HEK293 (cell line): ENCODE data around the gene BOK.
A peak's percentile ranks its signal among the peaks of the same experiment; 100 is the strongest.

Source experiments
- CTCF ChIA-PET: fragments of 350-600 bp; formaldehyde crosslinking; extraction: SDS; loops from one replicate; lab custom pipeline; 2021; ENCODE audit warnings: antibody characterized with exemption; lab: Yijun Ruan, JAX
- POLR2A ChIA-PET: fragments of 300-600 bp; formaldehyde crosslinking; extraction: SDS; loops from one replicate; lab custom pipeline; 2020; ENCODE audit warnings: antibody characterized with exemption, inconsistent platforms; lab: Yijun Ruan, JAX
- H3K27ac ChIP-seq: fragments of 200-500 bp; sonication (Bioruptor generic); 2 replicates; pipeline ENCODE4 v1.5.1; 2014; ENCODE audit warnings: low read depth, low read length, control low read depth, inconsistent platforms; ENCODE audit errors: extremely low read depth
- H3K36me3 ChIP-seq, 2 experiments: fragments of 200-500 bp in 1 of 2; sonication (Bioruptor generic) in 1 of 2; 1 replicate in 1 of 2; 2 replicates in 1 of 2; pipeline ENCODE4 v1.5.1; 2014 to 2017; ENCODE audit warnings: inconsistent platforms in 2 of 2, low read length in 2 of 2; ENCODE audit not compliant: control insufficient read depth in 2 of 2, insufficient read depth in 1 of 2
- H3K4me1 ChIP-seq: fragments of 200-500 bp; sonication (Bioruptor generic); 2 replicates; pipeline ENCODE4 v1.5.1; 2014; ENCODE audit warnings: mild to moderate bottlenecking, low read length, inconsistent platforms; ENCODE audit not compliant: control insufficient read depth, insufficient read depth
- H3K4me3 ChIP-seq: 2 replicates; pipeline ENCODE4 v1.5.1; 2011; ENCODE audit warnings: low read depth, mild to moderate bottlenecking, control low read depth, low read length, moderate library complexity
- H3K9me3 ChIP-seq: fragments of 200-500 bp; sonication (Bioruptor generic); 2 replicates; pipeline ENCODE4 v1.5.1; 2014; ENCODE audit warnings: low read depth, low read length, inconsistent platforms; ENCODE audit not compliant: control insufficient read depth, insufficient read depth
- EGR2 ChIP-seq: fragments of 450-650 bp; formaldehyde crosslinking; IDR thresholded peaks from 2 replicates; pipeline ENCODE4 v1.5.1; 2016; ENCODE audit warnings: low read depth, missing biosample characterization, missing genetic modification characterization
- REPIN1 ChIP-seq: fragments of 450-650 bp; formaldehyde crosslinking; IDR thresholded peaks from 2 replicates; pipeline ENCODE4 v1.5.1; 2017; ENCODE audit warnings: missing biosample characterization, missing genetic modification characterization, low read depth
- SETDB1 ChIP-seq: IDR thresholded peaks from one replicate; pipeline ENCODE4 v1.6.1; 2017; ENCODE audit warnings: mild to moderate bottlenecking, low read length, moderate library complexity, mixed read lengths; ENCODE audit not compliant: insufficient read length
- SP2 ChIP-seq: fragments of 450-650 bp; formaldehyde crosslinking; IDR thresholded peaks from 2 replicates; pipeline ENCODE4 v1.5.1; 2016; ENCODE audit warnings: missing biosample characterization, missing genetic modification characterization
- YY2 ChIP-seq: fragments of 450-650 bp; formaldehyde crosslinking; IDR thresholded peaks from 2 replicates; pipeline ENCODE4 v1.5.1; 2016; ENCODE audit warnings: missing biosample characterization, missing genetic modification characterization
- ZBTB7A ChIP-seq: fragments of 450-650 bp; formaldehyde crosslinking; IDR thresholded peaks from 2 replicates; pipeline ENCODE4 v1.5.1; 2016; ENCODE audit warnings: low read depth, missing biosample characterization, missing genetic modification characterization
- ZFHX2 ChIP-seq: fragments of 450-650 bp; formaldehyde crosslinking; conservative IDR thresholded peaks from 2 replicates; pipeline ENCODE4 v1.5.1; 2016; ENCODE audit warnings: missing biosample characterization, missing genetic modification characterization
- ZNF146 ChIP-seq: fragments of 450-650 bp; formaldehyde crosslinking; IDR thresholded peaks from 2 replicates; pipeline ENCODE4 v1.5.1; 2016; ENCODE audit warnings: missing biosample characterization, missing genetic modification characterization
- ZNF16 ChIP-seq: fragments of 450-650 bp; formaldehyde crosslinking; IDR thresholded peaks from 2 replicates; pipeline ENCODE4 v1.5.1; 2016; ENCODE audit warnings: low read depth, missing biosample characterization, missing genetic modification characterization
- ZNF2 ChIP-seq: fragments of 450-650 bp; formaldehyde crosslinking; IDR thresholded peaks from 2 replicates; pipeline ENCODE4 v1.5.1; 2016; ENCODE audit warnings: missing biosample characterization, missing genetic modification characterization
- ZNF214 ChIP-seq: fragments of 450-650 bp; formaldehyde crosslinking; IDR thresholded peaks from 2 replicates; pipeline ENCODE4 v1.5.1; 2017; ENCODE audit warnings: missing biosample characterization, mild to moderate bottlenecking, missing genetic modification characterization, borderline replicate concordance
- ZNF24 ChIP-seq: fragments of 450-650 bp; formaldehyde crosslinking; IDR thresholded peaks from 2 replicates; pipeline ENCODE4 v1.5.1; 2016; ENCODE audit warnings: missing biosample characterization, missing genetic modification characterization
- ZNF266 ChIP-seq: fragments of 450-650 bp; formaldehyde crosslinking; IDR thresholded peaks from 2 replicates; pipeline ENCODE4 v1.5.1; 2016; ENCODE audit warnings: missing biosample characterization, missing genetic modification characterization, low read depth
- ZNF362 ChIP-seq: fragments of 450-650 bp; formaldehyde crosslinking; IDR thresholded peaks from 2 replicates; pipeline ENCODE4 v1.5.1; 2016; ENCODE audit warnings: missing biosample characterization, missing genetic modification characterization
- ZNF398 ChIP-seq: fragments of 450-650 bp; formaldehyde crosslinking; IDR thresholded peaks from 2 replicates; pipeline ENCODE4 v1.5.1; 2017; ENCODE audit warnings: missing biosample characterization, missing genetic modification characterization
- ZNF555 ChIP-seq: fragments of 450-650 bp; formaldehyde crosslinking; conservative IDR thresholded peaks from 2 replicates; pipeline ENCODE4 v1.5.1; 2017; ENCODE audit warnings: missing biosample characterization, mild to moderate bottlenecking, missing genetic modification characterization, inconsistent platforms
- ZNF560 ChIP-seq: fragments of 450-650 bp; formaldehyde crosslinking; IDR thresholded peaks from 2 replicates; pipeline ENCODE4 v1.5.1; 2017; ENCODE audit warnings: missing biosample characterization, missing genetic modification characterization, borderline replicate concordance
- ZNF561 ChIP-seq: fragments of 450-650 bp; IDR thresholded peaks from 2 replicates; pipeline ENCODE4 v1.5.1; 2018; ENCODE audit warnings: missing biosample characterization, missing genetic modification characterization, borderline replicate concordance
- ZNF624 ChIP-seq: fragments of 450-650 bp; formaldehyde crosslinking; IDR thresholded peaks from 2 replicates; pipeline ENCODE4 v1.5.1; 2017; ENCODE audit warnings: missing biosample characterization, missing genetic modification characterization
- ZNF629 ChIP-seq: fragments of 450-650 bp; formaldehyde crosslinking; IDR thresholded peaks from 2 replicates; pipeline ENCODE4 v1.5.1; 2017; ENCODE audit warnings: missing biosample characterization, missing genetic modification characterization
- ZNF701 ChIP-seq: fragments of 450-650 bp; formaldehyde crosslinking; IDR thresholded peaks from 2 replicates; pipeline ENCODE4 v1.5.1; 2016; ENCODE audit warnings: missing biosample characterization, missing genetic modification characterization
- ZNF791 ChIP-seq: fragments of 450-650 bp; formaldehyde crosslinking; IDR thresholded peaks from 2 replicates; pipeline ENCODE4 v1.5.1; 2016; ENCODE audit warnings: missing biosample characterization, missing genetic modification characterization
- ZNF792 ChIP-seq: fragments of 450-650 bp; formaldehyde crosslinking; IDR thresholded peaks from 2 replicates; pipeline ENCODE4 v1.5.1; 2016; ENCODE audit warnings: missing biosample characterization, missing genetic modification characterization
- ZSCAN30 ChIP-seq: fragments of 450-650 bp; IDR thresholded peaks from 2 replicates; pipeline ENCODE4 v1.5.1; 2018; ENCODE audit warnings: missing biosample characterization, mild to moderate bottlenecking, missing genetic modification characterization, moderate library complexity
- TF ChIP-seq, protein P1 (sequence below): sonication (generic); formaldehyde crosslinking; IDR thresholded peaks from 2 replicates; pipeline ENCODE4 v1.8.1; 2022; ENCODE audit warnings: mild to moderate bottlenecking, moderate library complexity, missing genetic modification reagents
- TF ChIP-seq, protein P2 (sequence below): fragments of 450-650 bp; formaldehyde crosslinking; IDR thresholded peaks from 2 replicates; pipeline ENCODE4 v1.5.1; 2017; ENCODE audit warnings: missing biosample characterization, missing genetic modification characterization

Gene BOK

DNA sequence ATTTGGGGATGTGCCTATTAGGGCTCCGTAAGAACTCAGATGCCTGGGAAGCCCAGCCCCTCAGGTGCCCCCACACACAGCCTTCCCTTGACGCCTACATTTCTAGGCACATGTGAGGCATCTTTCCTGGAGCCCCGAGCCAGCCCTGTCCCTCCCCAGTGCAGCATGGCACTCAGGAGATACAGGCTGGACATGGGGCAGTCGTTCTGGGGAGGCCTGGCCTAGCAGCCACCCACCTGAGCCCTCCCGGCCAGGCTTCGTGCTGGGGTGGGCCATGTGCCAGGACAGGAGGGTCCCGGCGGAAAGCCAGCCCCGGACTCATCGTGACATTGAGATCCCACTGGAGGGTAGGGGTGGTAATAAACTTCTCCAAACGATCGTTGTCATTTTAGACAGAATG is 15.2 kb downstream of the BOK start (continued):
- TF ChIP-seq SETDB1 (no peak), ZNF2 (no peak), ZNF629 (tag by site-specific recombination) (no peak), ZNF266 (tag by site-specific recombination) (no peak), SP2 (tag by site-specific recombination) (no peak)

- ChIA-PET CTCF (interaction anchor here (0.6 kb wide), 1 partner anchor 43 kb away, joined by 3 read pairs; no protein-coding TSS in a partner anchor), POLR2A (no interaction called here)
- Histone ChIP-seq H3K27ac (no peak overlapping the region), H3K36me3 (peaks cover 0 to 7% of the 10 kb centered on the region in 2 experiments; a peak in 2 of 3 replicates), H3K9me3 (no peaks in the 10 kb centered on the region), H3K4me3 (no peak overlapping the region), H3K4me1 (no peaks in the 10 kb centered on the region)
- TF ChIP-seq YY2 (tag by site-specific recombination) = no peak
- no peak for TF ChIP-seq ZNF2
- no peak for TF ChIP-seq ZNF792 (tag by site-specific recombination)
- no peak for TF ChIP-seq ZNF560
- TF ChIP-seq ZNF624 (tag by site-specific recombination) = no peak
- TF ChIP-seq, protein P1, sequence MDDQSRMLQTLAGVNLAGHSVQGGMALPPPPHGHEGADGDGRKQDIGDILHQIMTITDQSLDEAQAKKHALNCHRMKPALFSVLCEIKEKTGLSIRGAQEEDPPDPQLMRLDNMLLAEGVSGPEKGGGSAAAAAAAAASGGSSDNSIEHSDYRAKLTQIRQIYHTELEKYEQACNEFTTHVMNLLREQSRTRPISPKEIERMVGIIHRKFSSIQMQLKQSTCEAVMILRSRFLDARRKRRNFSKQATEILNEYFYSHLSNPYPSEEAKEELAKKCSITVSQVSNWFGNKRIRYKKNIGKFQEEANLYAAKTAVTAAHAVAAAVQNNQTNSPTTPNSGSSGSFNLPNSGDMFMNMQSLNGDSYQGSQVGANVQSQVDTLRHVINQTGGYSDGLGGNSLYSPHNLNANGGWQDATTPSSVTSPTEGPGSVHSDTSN (CRISPR knock-in tag) = no peak
- TF ChIP-seq ZNF362 = no peak
- no peak for TF ChIP-seq ZNF146 (tag by site-specific recombination)
- no peak for TF ChIP-seq ZNF791
- no peak for TF ChIP-seq ZNF24 (tag by site-specific recombination)
- no peak for TF ChIP-seq ZSCAN30 (tag by site-specific recombination)
- TF ChIP-seq ZNF555 (tag by site-specific recombination) = no peak
- no peak for TF ChIP-seq ZNF561
These were observed 16.5 kb downstream of the BOK start for GRCh38 chr2:241574911-241575623.

DNA sequence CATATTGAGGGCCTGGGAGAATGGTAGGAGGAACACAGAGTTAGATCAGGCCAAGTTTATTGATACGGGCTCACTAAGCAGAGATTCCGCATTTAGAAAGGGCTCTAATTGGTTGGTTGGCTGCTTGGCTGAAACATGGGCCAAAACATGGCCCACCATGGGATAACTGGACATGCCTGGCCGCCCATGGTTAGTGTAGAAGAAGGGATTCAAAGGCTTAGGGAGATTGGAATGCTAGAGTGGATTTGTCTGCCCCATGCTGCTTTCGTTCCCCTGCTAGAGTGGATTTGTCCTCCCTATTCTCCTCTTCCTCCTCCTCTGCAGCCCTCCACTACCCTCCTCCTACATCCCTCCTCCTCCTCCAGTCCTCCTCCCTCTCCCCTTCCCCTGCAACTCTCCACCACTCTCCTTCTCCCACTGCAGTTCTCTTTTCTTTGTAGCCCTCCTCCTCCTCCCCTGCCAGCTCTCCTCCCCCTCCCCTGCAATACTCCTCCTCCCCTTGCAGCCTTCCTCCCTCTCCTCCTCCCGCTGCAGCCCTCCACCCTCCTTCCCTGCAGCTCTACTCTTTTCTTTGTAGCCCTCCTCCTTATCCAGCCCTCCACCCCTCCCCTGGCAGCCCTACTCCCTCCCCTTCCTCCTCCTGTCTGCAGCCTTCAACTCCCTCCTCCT is 17.2 kb downstream of the BOK start:
- Histone ChIP-seq H3K4me3 (no peak overlapping the region), H3K4me1 (no peaks in the 10 kb centered on the region), H3K9me3 (no peaks in the 10 kb centered on the region), H3K27ac (no peak overlapping the region), H3K36me3 (peaks cover 0 to 7% of the 10 kb centered on the region in 2 experiments)
- ChIA-PET CTCF (interaction anchor here (0.6 kb wide), 1 partner anchor 32 kb away, joined by 4 read pairs; no protein-coding TSS in a partner anchor), POLR2A (no interaction called here)
- TF ChIP-seq ZBTB7A = no peak
- TF ChIP-seq EGR2 (tag by site-specific recombination) = peak; percentile 83
- TF ChIP-seq ZNF398 = peak; percentile 45; the same call in 1 of the 2 replicates
- TF ChIP-seq, protein P2, sequence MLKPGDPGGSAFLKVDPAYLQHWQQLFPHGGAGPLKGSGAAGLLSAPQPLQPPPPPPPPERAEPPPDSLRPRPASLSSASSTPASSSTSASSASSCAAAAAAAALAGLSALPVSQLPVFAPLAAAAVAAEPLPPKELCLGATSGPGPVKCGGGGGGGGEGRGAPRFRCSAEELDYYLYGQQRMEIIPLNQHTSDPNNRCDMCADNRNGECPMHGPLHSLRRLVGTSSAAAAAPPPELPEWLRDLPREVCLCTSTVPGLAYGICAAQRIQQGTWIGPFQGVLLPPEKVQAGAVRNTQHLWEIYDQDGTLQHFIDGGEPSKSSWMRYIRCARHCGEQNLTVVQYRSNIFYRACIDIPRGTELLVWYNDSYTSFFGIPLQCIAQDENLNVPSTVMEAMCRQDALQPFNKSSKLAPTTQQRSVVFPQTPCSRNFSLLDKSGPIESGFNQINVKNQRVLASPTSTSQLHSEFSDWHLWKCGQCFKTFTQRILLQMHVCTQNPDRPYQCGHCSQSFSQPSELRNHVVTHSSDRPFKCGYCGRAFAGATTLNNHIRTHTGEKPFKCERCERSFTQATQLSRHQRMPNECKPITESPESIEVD = no peak
- peak; percentile 48 for TF ChIP-seq ZFHX2 (tag by site-specific recombination)
- no peak for TF ChIP-seq REPIN1
- no peak for TF ChIP-seq SETDB1
- no peak for TF ChIP-seq ZNF214 (tag by site-specific recombination)
- TF ChIP-seq ZNF16 (tag by site-specific recombination) = no peak
- TF ChIP-seq ZNF362 = no peak
- no peak for TF ChIP-seq ZNF701
